Endothelial cell of umbilical vein (primary cell): ENCODE results near the gene NRF1. TPM values are rescaled to one million over a fixed set of nuclear protein-coding genes. Genes with fewer than 3 reads are reported as not detected.
"Not testable (repeated sequence)": the region's sequence is repeated elsewhere in the genome, so short reads cannot be mapped to it uniquely, and the experiment has no call there.

Experiments
- BruUV-seq: library from RNA; stranded (reverse); fragments of 400-500 nt; replicated peaks from 2 replicates; lab custom pipeline; 2021; lab: Mats Ljungman, UMichigan
- CTCF ChIA-PET: fragments of 300-600, 350-600 bp; sonication (Branson Sonifier 250); formaldehyde crosslinking; loops from one replicate; lab custom pipeline; 2021; ENCODE audit warnings: antibody characterized with exemption, inconsistent platforms; lab: Charles Lee
- POLR2A ChIA-PET: fragments of 300-600, 350-600 bp; sonication (Branson Sonifier 250); formaldehyde crosslinking; loops from one replicate; lab custom pipeline; 2021; ENCODE audit warnings: antibody characterized with exemption, inconsistent platforms; lab: Charles Lee
- DNase-seq: peaks from one replicate; pipeline ENCODE4 v3.0.0-alpha.2; 2011; ENCODE audit warnings: low read depth, low spot score
- FAIRE-seq: peaks from 2 replicates; lab custom pipeline; 2011; peaks lifted over from hg19 to GRCh38; lab: Jason Lieb, UNC
- H2AFZ ChIP-seq: 2 replicates; pipeline ENCODE4 v1.6.0; 2012; ENCODE audit warnings: low read depth, low read length, control low read depth, inconsistent platforms
- H3K27ac ChIP-seq: 2 replicates; pipeline ENCODE4 v1.5.1; 2011; ENCODE audit warnings: low read depth, mild to moderate bottlenecking, control low read depth, low read length, moderate library complexity; ENCODE audit not compliant: insufficient read depth
- H3K27me3 ChIP-seq, 2 experiments: 2 replicates each; pipeline versions ENCODE4 v1.6.0 to v1.6.1; 2011; ENCODE audit warnings: low read length in 2 of 2, mixed read lengths in 1 of 2; ENCODE audit not compliant: control insufficient read depth in 2 of 2, insufficient read depth in 2 of 2
- H3K36me3 ChIP-seq, 2 experiments: 2 replicates in 1 of 2; 3 replicates in 1 of 2; pipeline ENCODE4 v1.5.1; 2011; ENCODE audit warnings: low read length in 2 of 2, mild to moderate bottlenecking in 1 of 2, moderate library complexity in 1 of 2; ENCODE audit not compliant: control insufficient read depth in 2 of 2, insufficient read depth in 2 of 2; ENCODE audit errors: extremely low read depth in 1 of 2
- H3K4me1 ChIP-seq: 3 replicates; pipeline ENCODE4 v1.5.1; 2011; ENCODE audit warnings: mild to moderate bottlenecking, low read length; ENCODE audit not compliant: control insufficient read depth, insufficient read depth; ENCODE audit errors: extremely low read depth
- H3K4me2 ChIP-seq: 2 replicates; pipeline ENCODE4 v1.6.1; 2011; ENCODE audit warnings: low read length, control low read depth, mixed read lengths; ENCODE audit not compliant: insufficient read depth
- H3K4me3 ChIP-seq, 3 experiments: fragments of 200-600 bp in 1 of 3; sonication (generic), shearing (Covaris generic) in 1 of 3; replicated peaks in 1 of 3; 2 replicates each; pipeline ENCODE4 v1.5.1; 2011 to 2016; ENCODE audit warnings: control low read depth in 3 of 3, low read length in 3 of 3, mild to moderate bottlenecking in 2 of 3, inconsistent platforms in 1 of 3, low read depth in 1 of 3, moderate library complexity in 1 of 3; ENCODE audit not compliant: insufficient read depth in 1 of 3
- H3K79me2 ChIP-seq: 2 replicates; pipeline ENCODE4 v1.6.0; 2012; ENCODE audit warnings: low read length, inconsistent platforms; ENCODE audit not compliant: control insufficient read depth, insufficient read depth
- H3K9ac ChIP-seq: replicated peaks from 2 replicates; pipeline ENCODE3; 2011; ENCODE audit warnings: low read length, control low read depth; ENCODE audit not compliant: insufficient read depth; ENCODE audit errors: extremely low read depth
- H3K9me1 ChIP-seq: replicated peaks from 3 replicates; pipeline ENCODE4 v1.6.0; 2011; ENCODE audit warnings: mild to moderate bottlenecking, low read length; ENCODE audit not compliant: control insufficient read depth, insufficient read depth; ENCODE audit errors: extremely low read depth
- H3K9me3 ChIP-seq: replicated peaks from 2 replicates; pipeline ENCODE4 v1.5.1; 2012; ENCODE audit warnings: low read length, inconsistent platforms; ENCODE audit not compliant: control insufficient read depth, insufficient read depth
- H4K20me1 ChIP-seq: replicated peaks from 2 replicates; pipeline ENCODE3; 2011; ENCODE audit warnings: mild to moderate bottlenecking, low read length; ENCODE audit not compliant: control insufficient read depth, insufficient read depth; ENCODE audit errors: extremely low read depth
- CTCF ChIP-seq, 2 donors: IDR thresholded peaks; 1 replicate in 1 of 2; 2 replicates in 1 of 2; pipeline ENCODE4 v1.5.1; 2011; ENCODE audit warnings: low read length in 2 of 2, mild to moderate bottlenecking in 2 of 2, moderate library complexity in 2 of 2, control low read depth in 1 of 2, inconsistent platforms in 1 of 2, low read depth in 1 of 2; ENCODE audit not compliant: insufficient read depth in 1 of 2; ENCODE audit errors: extremely low read depth in 1 of 2
- EZH2 ChIP-seq: IDR thresholded peaks from 2 replicates; pipeline ENCODE4 v1.6.1; 2012; ENCODE audit warnings: borderline replicate concordance, low read depth, mild to moderate bottlenecking, moderate library complexity, low read length, inconsistent platforms; ENCODE audit not compliant: severe bottlenecking
- FOS ChIP-seq: IDR thresholded peaks from 2 replicates; pipeline ENCODE4 v1.6.1; 2011; ENCODE audit warnings: mild to moderate bottlenecking, low read length, moderate library complexity, borderline replicate concordance; ENCODE audit not compliant: insufficient read depth
- GATA2 ChIP-seq: IDR thresholded peaks from 2 replicates; pipeline ENCODE4 v1.7.0; 2011; ENCODE audit warnings: low read depth, mild to moderate bottlenecking, moderate library complexity, mixed read lengths, low read length; ENCODE audit not compliant: insufficient read length, insufficient read depth
- JUN ChIP-seq: IDR thresholded peaks from 2 replicates; pipeline ENCODE4 v1.6.1; 2011; ENCODE audit warnings: borderline replicate concordance, low read depth; ENCODE audit not compliant: insufficient read length, insufficient read depth
- MAX ChIP-seq: IDR thresholded peaks from 2 replicates; pipeline ENCODE4 v1.6.1; 2011; ENCODE audit not compliant: insufficient read depth, insufficient read length
- MYC ChIP-seq: IDR thresholded peaks from one replicate; pipeline ENCODE4 v1.6.1; 2011; ENCODE audit warnings: mild to moderate bottlenecking, low read depth, low read length
- POLR2A ChIP-seq: IDR thresholded peaks from 2 replicates; pipeline ENCODE4 v1.6.1; 2012; ENCODE audit warnings: low read depth, mild to moderate bottlenecking, control low read depth, low read length
- POLR2AphosphoS5 ChIP-seq: IDR thresholded peaks from 2 replicates; pipeline ENCODE4 v1.6.1; 2012; ENCODE audit warnings: low read depth, mild to moderate bottlenecking, control low read depth, low read length, moderate library complexity; ENCODE audit not compliant: insufficient read depth
- dilution Hi-C: fragments of 300-500 bp; cut with MboI; formaldehyde crosslinking; loops from one replicate; pipeline ENCODE4 v1.15.0; 2019; ENCODE audit warnings: low sequenced_read_pairs; ENCODE audit not compliant: extremely low pct_ligation_motif_present
- intact Hi-C: fragments of 100-400 bp; cut with micrococcal nuclease; formaldehyde crosslinking; loops from one replicate; pipeline ENCODE4 v1.10.0; 2022
- polyA plus RNA-seq, 4 experiments: library from polyadenylated mRNA; depleted of rRNA in 3 of 4; stranded (reverse) in 3 of 4; unstranded in 1 of 4; fragments of >200 nt; gene quantifications; 2 replicates each; pipeline versions ENCODE4 v1.2.1 to v1.2.3, GENCODE V29; 2011 to 2012; ENCODE audit warnings: missing spikeins in 1 of 4
- total RNA-seq: library from RNA; stranded (reverse); gene quantifications from 2 replicates; pipeline ENCODE4 v1.2.3, GENCODE V29; 2021

NRF1 gene
- total and polyA plus RNA-seq, 2 donors (not counting 3 experiments of a cell fraction or from before 2014, with no cell fraction given), result 14.6 to 20.3 TPM

DNA sequence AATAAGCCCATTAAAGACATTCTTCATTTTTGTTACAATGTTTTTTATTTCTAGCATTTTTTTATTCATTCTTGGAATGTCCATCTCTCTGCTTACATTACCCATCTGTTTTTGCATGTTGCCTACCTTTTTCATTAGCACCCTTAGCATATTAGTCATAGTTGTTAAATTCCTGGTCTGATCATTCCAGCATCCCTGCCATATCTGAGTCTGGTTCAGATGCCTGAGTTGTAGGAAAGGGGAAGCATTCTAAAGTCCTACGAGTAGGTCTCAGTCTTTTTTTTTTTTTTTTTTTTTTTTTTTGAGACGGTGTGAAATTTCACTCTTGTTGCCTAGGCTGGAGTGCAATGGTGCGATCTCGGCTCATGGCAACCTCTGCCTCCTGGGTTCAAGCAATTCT lies 19.7 kb upstream of the NRF1 start:
- Histone ChIP-seq H3K79me2 (no peaks in the 10 kb centered on the region), H3K4me2 (no peak overlapping the region), H3K27me3 (peaks cover 1 to 2% of the 10 kb centered on the region in 2 experiments), H3K9me1 (no peaks in the 10 kb centered on the region), H2AFZ (no peak overlapping the region), H3K4me3 (no peak overlapping the region), H3K27ac (no peak overlapping the region), H3K9me3 (no peaks in the 10 kb centered on the region), H4K20me1 (no peaks in the 10 kb centered on the region), H3K36me3 (no peaks in the 10 kb centered on the region), H3K4me1 (no peaks in the 10 kb centered on the region), H3K9ac (no peak overlapping the region)
- intact Hi-C loops (no loop called here), dilution Hi-C loops (no loop called here)
- no peak for TF ChIP-seq MYC
- TF ChIP-seq GATA2, result no peak
- no peak for TF ChIP-seq POLR2A
- TF ChIP-seq MAX, result no peak
- no peak for TF ChIP-seq POLR2AphosphoS5
- TF ChIP-seq FOS, result no peak
- TF ChIP-seq JUN, result no peak
- no peak for TF ChIP-seq EZH2
- no peak for TF ChIP-seq CTCF (IDR thresholded peaks at IDR 0.05; ENCODE audit: extremely low read depth in 1 of 2, insufficient read depth in 1 of 2, low read depth in 1 of 2, low read length in 2 of 2)
- ChIA-PET CTCF (interaction anchor here (0.7 to 0.9 kb wide), 3 partner anchors 16 to 877 kb away, joined by 3 to 4 read pairs (median 3); no protein-coding TSS in a partner anchor), POLR2A (no interaction called here)
- DNase-seq, result no peak
- FAIRE-seq, result no peak
- no TSS peak for BruUV-seq

GRCh38 chr7:129596386-129596785 lies 15.1 kb upstream of the NRF1 start:
- POLR2A ChIA-PET, H4K20me1 ChIP-seq, H3K79me2 ChIP-seq, H3K4me1 ChIP-seq, H3K9ac ChIP-seq, H3K27me3 ChIP-seq, H3K9me1 ChIP-seq, H3K27ac ChIP-seq, H2AFZ ChIP-seq, H3K4me3 ChIP-seq, H3K9me3 ChIP-seq, dilution Hi-C loops, H3K4me2 ChIP-seq, FAIRE-seq, DNase-seq, H3K36me3 ChIP-seq, BruUV-seq, intact Hi-C loops: not testable (repeated sequence)
- CTCF ChIA-PET, result interaction anchor here (1.0 to 2.5 kb wide), 4 partner anchors 11 to 253 kb away, joined by 3 to 6 read pairs (median 4); partner anchors contain the start of gene NRF1
